GM19372 (cell line): ENCODE measurements around the gene GALM.
"Not testable (repeated sequence)": the region's sequence is repeated elsewhere in the genome, so short reads cannot be mapped to it uniquely, and the experiment has no call there.

Experiments used
- ATAC-seq: cut with Tn5 transposase; IDR thresholded peaks from one replicate; pipeline ENCODE4 v1.9.1; 2021; ENCODE audit warnings: mild to moderate bottlenecking, low read depth, moderate library complexity; ENCODE audit not compliant: unreplicated experiment

The GALM gene

GRCh38 chr2:38737000-38737698, 71.2 kb downstream of the GALM start:
- not testable (repeated sequence) for ATAC-seq

DNA sequence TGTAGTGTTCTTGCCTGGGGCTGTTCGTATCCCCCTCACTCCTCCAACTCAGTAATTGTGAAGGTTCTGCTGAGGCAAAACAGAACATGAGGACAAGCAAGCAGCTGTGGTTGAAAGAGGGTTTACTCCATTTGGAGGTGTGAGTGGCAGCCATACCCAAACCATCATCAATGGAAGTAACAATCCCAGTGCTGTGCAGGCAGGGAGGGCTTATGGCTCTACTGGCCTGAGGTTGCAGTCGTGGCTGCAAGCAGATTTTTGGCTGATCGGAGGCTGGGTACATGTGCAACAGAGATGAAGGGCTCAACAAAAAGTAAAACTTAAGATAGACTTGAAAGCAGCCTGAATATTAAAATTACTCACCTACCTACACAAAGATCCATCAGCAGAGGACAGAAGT, 72.0 kb downstream of the GALM start:
- ATAC-seq: no peak

DNA sequence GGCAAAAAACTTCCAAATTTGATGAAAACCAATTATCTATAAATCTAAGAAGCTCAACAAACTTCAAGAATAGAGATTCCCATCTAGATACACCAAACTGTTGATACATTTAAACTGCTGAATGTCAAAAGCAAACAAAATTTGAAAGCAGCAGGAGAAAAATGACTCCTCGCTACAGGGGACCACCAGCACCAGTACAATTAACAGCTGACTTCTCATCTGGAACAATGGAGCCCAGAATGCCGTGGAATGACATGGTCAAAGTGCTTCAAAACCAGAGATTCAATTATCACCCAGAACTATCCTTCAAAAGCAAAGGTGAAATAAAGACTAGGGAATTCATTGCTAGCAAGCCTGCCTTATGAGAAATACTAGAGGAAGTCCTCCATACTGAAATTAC, 73.6 kb downstream of the GALM start:
- no peak for ATAC-seq

GRCh38 chr2:38740851-38741731, 75.2 kb downstream of the GALM start:
- ATAC-seq: no peak

- no peak for ATAC-seq
These were observed 77.1 kb downstream of the GALM start for GRCh38 chr2:38742797-38743559.

- no peak for ATAC-seq
These were observed 77.9 kb downstream of the GALM start for GRCh38 chr2:38743672-38744398.

GRCh38 chr2:38744399-38744780, 78.5 kb downstream of the GALM start:
- ATAC-seq: no peak

DNA sequence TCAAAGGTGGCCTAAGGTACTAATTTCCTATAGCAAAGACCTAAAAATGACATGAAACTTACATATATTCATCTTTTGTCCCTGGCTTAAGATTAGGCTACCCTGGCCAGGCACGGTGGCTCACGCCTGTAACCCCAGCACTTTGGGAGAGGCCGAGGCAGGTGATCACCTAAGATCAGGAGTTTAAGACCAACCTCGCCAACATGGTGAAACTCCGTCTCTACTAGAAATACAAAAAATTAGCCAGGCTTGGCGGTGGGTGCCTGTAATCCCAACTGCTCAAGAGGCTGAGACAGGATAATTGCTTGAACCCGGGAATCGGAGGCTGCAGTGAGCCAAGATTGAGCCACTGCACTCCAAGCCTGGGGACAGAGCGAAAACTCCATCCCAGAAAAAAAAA, 79.4 kb downstream of the GALM start:
- ATAC-seq: no peak

GRCh38 chr2:38747007-38747424, 81.1 kb downstream of the GALM start:
- no peak for ATAC-seq

GRCh38 chr2:38747819-38748218, 81.9 kb downstream of the GALM start:
- ATAC-seq: no peak

GRCh38 chr2:38748391-38748790, 82.5 kb downstream of the GALM start:
- no peak for ATAC-seq

DNA sequence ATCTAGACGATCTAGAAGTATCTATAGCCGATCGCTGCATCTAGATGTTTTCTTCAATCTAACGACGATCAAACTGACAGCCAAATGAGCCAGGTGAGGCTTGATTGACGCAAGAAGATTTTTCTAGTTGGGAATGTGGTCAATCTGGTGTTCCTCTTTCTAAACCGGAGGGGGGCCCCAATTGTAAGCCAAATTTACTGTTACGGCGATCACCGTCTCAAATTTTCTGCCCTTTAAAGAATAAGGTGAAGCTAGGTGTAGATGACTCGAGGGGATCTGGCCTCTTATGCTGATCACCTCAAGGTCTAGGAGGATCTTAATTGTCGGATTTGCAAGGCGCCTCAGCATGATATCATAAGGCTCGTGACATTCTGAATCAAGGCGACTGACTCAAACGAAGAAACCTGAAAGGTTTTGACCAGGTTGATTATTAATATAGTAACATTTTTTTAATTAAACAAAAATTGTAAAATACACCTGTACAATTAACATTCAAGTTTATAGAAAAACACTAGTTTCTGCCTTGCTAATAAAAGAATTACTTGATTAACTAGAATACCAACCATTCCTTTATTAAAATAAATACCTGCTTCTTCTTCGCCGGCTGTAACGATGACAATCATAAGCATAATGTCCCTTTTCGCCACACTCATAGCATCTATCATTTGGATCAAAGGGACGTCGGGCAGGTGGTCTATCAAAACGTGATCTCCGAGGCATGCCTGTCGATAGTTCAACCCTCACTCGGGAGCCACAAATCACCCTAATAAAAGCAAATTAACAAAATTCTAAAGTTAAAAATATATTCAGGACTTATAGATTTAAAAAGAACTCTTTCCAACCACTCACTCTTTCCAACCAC, 83.3 kb downstream of the GALM start:
- no peak for ATAC-seq

GRCh38 chr2:38750011-38750890, 84.3 kb downstream of the GALM start:
- peak; percentile 26 for ATAC-seq

DNA sequence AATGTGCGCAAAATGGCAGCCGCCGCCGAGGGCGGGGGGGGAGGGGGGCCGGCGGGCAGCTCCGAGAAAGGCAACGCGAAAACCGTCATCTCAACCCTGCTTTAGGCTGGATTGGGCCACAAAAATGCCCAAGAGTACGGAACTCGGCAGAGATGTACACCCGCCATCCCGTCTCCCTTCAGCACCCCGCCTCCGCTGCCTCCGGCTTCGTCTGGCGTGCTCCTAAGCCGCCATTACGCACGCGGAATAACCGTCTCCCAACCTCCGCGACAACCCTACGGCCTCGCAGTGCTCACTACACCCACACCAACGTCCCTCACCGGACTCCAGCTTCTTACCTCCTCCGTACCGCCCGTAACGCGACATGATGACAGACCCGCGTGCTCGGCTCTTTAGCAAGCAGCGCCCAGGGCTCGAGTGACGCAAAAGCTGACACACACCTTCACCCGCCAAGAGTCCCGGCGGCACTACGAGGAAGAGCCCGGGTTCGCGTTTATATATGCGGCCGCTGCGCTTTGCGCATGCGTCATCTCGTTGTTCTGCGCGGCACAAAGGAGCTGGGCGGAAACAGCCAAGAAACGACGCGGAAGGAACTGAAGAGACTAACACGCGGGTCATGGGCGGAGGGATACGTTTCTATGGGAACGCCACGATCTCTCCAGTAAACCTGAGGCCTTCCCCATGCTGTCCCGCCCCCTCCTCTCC, 85.1 kb downstream of the GALM start, which contains the start of gene SRSF7:
Gene SRSF7 (minus strand): TSS at position 471 of the 705 bp plus-strand sequence. CDS start 105 bp downstream, at position 366.
- ATAC-seq: peak; percentile 74

DNA sequence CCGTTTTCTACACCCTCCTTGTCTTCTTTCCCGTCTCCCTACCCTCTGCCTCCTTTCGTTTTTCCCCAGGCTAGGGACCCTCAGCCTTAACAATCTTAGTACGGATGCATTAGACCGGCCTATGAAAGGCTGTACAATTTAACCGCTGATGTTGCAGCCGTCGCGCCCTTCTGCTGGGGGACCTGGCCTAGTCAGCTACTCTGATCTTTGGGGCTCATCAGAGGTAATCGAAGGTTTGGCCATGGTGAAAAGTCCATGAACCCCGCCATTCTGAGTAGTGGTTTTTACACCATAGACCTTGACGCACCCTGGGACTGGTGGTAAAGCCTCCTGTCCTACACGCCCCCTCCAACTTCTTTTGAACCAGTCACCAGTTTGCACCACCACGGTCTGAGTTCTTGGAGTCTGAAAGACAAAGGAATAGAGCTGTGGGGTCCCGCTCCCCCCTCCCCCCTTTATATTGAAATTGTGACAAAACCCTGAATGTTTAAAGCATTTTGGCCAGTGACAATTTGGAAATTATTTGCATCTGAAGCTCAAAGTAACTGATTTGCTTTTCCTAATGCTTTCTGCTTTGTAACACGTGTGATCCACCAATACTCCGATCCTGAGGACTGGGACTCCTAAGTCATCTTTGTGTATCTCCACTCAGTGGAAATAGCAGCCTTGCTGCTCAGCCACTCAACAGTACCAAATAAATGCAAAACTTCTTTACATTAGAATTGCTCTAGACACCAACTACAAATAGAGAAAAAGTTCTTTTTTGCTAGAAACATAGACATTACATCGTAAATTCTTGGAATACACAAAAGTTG, 85.9 kb downstream of the GALM start:
- ATAC-seq: no peak

- no peak for ATAC-seq
These were observed 88.1 kb downstream of the GALM start for GRCh38 chr2:38754049-38754448.

DNA sequence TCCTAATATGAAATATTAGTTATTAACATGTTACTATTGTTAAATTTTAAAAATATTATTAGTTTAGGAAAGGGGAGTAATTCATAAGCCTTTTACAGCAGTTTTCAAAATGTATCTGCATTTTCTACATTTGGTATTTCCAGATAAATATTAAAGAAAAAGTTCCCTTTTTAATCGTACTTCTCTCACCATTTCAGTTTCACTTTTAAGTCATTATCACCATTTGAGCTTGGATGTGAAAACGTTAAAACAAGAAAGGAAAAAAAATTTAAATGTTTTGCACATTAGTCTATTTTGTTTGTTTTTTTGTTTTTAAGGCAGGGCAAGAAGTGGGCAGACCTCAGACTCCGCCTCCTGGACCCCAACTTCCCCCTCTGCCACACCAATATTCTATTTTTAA, 88.6 kb downstream of the GALM start:
- no peak for ATAC-seq
